ENCODE measurements around the gene ALX3.
"Not testable (repeated sequence)": the region's sequence is repeated elsewhere in the genome, so short reads cannot be mapped to it uniquely, and the experiment has no call there.

ALX3 gene

DNA sequence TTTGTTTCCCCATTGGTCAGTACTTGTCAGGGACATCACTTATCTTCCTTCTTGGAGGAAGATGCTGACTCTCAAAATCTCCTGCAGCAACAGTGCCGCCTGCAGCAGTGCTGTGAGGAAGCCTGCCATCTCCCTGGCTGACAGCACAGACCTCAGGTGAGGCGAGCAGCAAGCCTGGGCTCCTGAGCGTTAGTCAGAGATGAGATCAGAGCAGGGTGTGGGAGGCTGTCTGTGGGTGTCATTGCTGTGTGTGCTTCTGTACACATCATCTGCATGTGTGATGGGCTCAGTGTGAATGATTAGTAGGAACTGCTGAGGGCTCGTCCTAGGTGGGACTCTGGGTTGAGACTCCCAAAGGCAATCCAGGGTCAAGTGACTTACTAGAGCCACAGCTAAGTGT is 29.9 kb downstream of the ALX3 start:
- no peak for DNase-seq

DNA sequence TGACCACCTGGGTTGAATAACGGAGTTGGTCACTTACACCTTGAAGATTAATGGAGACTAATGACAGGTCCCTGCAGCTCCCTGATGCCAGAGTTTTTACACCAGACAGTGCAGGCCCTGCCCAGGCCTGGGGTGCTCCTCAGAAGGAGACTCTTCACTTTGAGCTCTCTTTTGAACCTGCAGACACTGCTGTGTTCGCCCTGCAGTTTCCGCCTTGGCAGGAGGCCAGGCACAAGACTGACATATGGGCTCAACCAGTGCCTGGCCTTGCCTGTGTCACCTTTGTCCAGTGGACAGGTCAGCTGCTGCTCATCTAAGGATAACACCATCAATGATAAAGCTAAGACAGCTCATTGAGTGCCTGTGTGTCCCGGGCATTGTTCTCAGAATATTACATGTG is 30.8 kb downstream of the ALX3 start:
- DNase-seq = no peak

DNA sequence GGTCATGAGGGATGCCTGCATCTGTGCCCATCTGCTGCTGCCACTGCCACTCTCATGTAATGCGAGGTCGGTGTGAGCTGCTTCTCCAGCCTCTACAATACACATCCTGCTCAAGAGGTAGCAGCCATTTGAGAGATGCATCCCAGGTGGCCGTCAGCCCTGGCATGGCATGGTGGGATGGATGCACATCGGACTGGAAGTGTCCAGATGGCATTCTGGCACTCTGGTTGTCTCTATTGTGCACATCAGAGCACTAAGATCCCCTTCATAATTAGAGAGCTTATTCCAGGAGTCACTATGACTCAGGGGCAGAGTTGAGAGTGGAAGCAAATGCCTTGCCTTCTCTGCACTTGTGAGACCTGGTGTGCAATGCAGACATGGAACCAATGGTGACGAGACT is 32.2 kb downstream of the ALX3 start:
- no peak for DNase-seq

DNA sequence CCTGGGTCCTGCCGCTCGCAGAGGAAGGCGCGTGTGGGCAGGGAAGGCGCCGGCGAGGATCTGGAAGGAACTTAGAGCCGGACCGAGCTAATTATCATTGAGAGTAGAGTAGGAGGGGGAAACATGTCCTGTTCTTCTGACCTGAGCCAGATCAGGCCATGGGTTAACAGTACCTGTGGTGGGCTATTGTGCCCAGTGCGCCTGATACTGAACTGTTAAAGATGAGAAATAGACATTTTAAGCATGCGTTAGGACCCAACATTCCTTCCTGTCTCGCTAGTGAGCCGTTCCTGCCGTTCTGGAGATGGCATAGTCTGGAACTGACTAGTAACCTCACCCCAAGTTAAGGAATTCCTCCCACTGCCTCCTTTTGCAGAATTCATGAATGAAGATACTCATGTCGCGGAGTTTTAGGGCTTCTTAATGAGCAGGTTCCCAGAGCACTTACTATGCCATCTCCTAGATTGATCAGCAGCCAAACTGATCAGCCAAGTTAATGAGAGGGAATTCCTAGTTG is 35.2 kb downstream of the ALX3 start:
- peak; percentile 38 for DNase-seq

DNA sequence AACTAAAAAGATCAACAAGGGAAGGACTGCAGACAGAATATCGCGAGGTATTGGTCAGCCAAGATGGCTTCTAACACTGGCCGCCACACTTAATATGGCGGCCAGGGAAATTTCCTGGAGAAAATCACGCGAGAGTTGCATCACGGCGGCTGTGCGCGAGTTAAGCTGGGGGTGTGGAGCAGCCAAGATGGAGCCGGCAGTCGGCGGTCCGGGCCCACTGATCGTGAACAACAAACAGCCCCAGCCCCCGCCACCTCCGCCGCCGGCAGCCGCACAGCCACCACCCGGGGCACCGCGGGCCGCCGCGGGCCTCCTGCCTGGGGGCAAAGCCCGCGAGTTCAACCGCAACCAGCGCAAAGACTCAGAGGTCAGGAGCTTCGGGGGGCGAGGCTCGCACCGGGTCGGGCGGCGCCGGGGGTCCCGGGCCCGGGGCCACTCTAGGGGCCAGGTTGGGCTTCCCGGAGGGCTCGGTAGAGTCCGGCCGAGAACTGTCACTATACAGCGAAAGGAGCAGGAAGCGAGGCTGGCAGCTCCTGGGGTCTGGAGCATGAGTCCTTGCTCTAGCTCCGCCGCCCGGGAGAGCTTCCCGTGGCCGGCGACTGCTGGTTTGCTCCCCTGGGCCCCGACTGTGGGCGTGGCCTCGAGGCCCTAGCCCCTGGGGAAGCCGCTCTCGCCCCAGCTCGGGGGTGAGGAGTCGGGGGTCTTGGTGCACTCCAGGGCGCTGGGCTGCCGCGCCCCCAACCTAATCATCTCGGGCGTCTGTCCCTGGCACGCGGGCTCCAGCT is 35.8 kb downstream of the ALX3 start, which contains the start of gene STRIP1:
STRIP1 (plus strand) TSS at position 174 of the 785 bp plus-strand sequence; CDS start at position 188, 14 bp downstream.
- DNase-seq = peak; percentile 97

DNA sequence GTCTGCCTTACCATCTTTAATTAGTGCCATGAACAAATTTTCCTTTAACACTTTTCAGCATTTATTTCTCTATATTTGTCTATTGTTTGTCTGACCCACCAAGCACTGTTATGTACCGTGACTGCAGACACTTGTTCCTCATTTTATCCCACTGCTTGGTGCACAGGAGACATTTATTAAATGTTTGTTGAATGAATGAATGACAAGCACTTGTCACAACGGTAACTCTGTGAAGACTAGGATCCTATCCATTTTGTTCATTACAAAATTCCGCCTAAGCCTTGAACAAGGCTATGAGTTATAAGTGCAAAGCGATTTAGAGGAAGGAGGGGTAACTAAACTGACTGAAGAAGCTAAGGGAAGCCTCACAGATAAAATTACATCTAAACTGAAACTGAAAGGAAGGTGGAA is 36.4 kb downstream of the ALX3 start:
- DNase-seq = no peak

DNA sequence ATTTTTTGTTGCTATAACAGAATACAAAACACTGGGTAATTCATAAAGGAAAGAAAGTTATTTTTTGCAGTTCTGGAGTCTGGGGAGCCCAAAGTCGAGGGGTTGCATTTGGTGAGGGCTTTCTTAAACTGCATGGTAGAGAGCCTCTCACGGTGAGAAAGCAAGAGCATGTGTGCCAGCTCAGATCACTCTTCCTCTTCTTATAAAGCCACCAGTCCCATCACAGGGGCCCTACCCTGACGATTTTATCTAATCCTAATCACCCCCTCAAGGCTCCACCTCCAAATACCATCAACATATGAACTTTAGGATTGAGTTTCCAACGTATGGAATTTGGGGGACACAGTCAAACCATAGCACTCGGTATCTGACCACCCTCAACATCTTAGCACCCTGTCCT is 37.1 kb downstream of the ALX3 start:
- no peak for DNase-seq

DNA sequence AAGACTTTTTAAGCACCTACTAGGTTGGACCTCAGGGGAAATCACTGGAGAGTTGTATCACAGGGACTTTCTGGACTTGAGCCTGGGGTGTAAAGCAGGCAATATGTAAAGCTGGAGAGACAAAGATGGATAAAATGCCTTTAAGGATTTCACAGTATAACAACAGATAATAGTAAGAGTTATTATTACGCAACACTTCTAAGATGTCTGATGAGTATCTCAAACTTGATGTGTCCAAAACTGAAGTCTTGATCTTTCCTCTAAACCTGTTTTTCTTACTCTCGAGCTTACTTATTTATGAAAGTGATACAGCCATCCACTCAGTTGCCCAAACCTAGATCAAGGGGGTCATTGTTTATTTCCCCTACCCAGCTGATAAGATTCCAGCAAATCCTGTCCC is 38.1 kb downstream of the ALX3 start:
- DNase-seq = no peak

DNA sequence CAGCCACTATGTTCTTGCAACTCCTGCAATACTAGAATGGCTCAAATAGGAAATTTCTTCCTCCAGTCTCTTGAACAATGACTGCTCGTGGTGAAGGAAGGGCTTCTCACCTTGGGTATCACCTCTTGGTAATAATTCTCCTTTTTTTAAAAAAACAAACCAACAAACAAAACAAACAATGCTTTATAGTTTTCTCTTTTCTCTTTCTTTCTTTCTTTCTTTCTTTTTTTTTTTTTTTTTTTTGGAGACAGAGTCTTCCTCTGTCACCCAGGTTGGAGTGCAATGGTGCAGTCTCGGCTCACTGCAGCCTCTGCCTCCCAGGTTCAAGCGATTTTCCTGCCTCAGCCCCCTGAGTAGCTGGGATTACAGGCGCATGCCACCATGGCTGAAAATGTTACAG is 39.8 kb downstream of the ALX3 start:
- not testable (repeated sequence) for DNase-seq

DNA sequence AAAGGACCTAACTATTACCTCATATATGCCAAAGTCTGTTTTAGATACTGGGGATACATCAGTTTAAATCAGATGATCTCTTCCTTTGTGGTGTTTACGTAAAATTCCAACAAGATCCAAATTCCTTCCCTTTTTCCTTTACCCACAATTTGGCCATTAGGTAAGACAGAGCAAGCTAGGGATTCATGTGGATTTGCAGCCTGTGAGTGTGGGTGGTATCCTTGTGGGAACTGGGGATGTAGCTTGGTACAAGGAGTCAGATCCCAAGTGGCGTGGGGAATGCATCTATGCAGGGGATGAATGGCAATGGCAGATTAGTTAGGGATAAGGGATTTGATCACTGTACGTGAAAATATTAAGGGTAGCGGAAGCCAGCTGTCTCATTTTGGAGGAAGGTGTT is 45.9 kb downstream of the ALX3 start:
- DNase-seq = no peak

DNA sequence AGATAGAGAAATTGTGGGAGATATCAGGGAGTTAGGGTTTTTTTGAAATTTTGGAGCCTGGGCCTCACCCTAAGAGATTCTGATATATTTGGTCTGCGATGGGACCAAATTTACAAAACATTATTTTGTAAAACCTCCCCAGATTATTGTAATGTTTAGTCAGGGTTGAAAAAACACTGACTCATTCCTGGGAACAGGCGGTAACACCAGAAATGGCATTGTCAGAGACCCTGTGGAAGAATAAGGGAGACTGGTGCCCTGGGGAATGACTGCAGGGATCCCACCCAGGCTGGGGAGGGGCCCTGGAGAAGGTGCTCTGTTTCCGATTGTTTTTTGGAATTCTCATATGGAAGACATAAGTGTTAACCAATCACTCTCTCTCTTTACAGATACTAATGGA is 49.2 kb downstream of the ALX3 start:
- DNase-seq = peak; percentile 57

DNA sequence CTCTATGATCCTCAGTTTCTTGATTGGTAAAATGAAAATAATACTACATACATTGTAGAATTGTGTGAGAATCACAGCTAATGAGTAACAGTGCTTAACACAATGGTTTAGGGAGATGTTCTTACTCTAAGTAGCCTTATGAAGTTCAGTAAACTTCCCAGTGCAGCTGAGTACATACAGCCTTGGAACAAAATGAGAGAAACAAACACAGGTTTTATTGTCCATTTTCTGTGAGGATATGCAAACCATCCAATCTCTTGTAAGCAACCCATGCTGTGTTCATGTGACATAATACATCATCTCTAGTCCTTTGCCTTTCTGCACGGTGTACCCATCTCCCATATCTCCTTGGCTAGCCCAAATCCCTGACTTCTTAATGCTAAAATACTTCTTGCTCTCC is 50.7 kb downstream of the ALX3 start:
- DNase-seq = no peak

DNA sequence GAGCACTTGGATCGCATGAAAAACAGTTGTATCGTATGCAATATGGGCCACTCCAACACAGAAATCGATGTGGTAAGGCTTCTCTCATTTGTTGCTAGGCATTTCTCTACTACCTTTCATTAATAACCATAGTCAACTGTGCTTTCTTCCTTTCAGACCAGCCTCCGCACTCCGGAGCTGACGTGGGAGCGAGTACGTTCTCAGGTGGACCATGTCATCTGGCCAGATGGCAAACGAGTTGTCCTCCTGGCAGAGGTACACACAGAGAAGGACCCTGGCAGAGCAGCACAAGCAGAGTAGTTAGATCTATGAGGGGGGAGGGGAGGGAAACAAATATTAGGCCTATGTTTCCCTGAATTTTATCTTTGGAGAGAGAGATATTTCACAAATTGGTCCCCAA is 52.1 kb downstream of the ALX3 start:
- DNase-seq = no peak

DNA sequence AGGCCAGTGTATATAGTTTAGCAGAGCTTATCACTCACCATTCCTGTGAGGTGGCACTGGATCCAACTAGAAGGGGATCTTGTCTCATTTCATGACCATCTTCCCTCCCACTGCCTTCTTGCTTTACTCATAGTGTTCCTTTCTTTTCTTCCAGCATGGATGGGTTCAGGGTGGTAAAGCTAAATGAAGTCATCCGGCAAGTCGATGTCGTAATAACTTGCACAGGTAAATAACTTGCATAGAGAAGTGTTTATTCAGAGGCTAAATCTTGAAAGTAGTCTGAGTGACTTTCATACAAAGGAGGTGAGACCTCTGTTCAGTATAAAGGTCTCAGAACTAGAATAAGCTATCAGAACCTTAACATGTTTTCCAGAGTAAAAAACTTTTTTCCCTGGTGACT is 52.7 kb downstream of the ALX3 start:
- no peak for DNase-seq

DNA sequence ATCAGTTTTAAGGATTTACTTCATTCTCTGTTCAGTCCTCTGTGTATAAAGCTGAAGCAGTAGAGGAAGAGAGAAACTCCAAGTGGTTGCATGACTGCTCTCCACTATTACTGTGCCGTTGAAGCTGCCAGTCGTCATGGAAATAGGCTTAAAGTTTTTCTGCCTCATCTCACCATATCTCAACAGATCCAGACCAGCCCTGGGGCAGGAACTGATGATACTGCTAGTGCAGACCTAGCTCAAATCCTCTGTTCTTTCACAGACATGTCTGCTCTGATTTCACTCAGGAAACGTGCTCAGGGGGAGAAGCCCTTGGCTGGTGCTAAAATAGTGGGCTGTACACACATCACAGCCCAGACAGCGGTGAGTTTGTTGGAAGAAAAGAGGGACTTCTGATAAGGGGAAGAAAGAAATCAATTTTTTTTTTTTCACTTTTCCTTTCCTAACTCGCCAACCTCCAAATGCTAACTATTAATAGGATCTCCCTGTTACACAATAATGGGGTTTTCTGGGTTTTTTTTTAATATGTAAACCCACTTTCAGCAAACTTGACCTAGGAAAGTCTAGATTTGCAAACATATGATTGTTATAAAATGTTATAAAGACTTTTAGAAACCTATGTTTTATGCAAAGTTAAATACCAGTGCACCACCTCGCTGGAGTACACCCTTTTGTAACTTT is 58.2 kb downstream of the ALX3 start:
- no peak for DNase-seq

DNA sequence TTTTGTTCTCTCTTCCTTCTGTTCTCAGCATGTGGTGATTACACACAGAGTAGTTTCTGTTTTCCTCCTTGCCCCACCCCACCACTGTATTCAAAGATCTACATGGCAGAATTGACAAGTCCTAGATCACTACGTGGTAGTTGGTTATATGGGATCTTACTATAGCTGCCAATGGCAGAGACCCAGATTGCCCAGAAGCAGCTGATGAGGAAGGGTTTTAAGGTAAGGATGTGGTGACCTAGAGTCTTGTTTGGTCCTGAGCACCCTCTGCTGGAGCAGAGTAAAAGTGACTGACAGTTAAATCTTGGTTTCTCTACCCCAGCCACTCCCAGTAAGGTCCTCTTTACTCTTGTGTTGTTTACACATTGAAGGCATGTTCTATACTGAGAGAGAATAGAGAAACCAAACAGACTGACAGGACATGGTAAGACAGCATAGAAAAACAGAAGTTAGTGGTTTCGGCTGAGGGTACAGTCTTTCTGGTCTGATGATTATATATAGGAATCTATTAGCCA is 58.9 kb downstream of the ALX3 start:
- DNase-seq = peak; percentile 51
